Spinal cord (tissue), 10 donors: ENCODE data around the gene CFAP20. TPM values are rescaled to one million over a fixed set of nuclear protein-coding genes. Genes with fewer than 3 reads are reported as not detected.
"Not testable (repeated sequence)": the region's sequence is repeated elsewhere in the genome, so short reads cannot be mapped to it uniquely, and the experiment has no call there.

ENCODE experiments used
- DNase-seq, 6 donors: peaks; one replicate each; pipeline versions ENCODE4 v3.0.0 to v3.0.0-alpha.2; 2013 to 2015; ENCODE audit warnings: low spot score in 6 of 6, low read depth in 4 of 6
- H3K27ac ChIP-seq: one replicate; pipeline ENCODE4 v1.5.1; 2013; ENCODE audit warnings: low read depth, low read length, control low read depth
- H3K27me3 ChIP-seq: one replicate; pipeline ENCODE4 v1.6.1; 2013; ENCODE audit warnings: low read length; ENCODE audit not compliant: control insufficient read depth, insufficient read depth
- H3K36me3 ChIP-seq: one replicate; pipeline ENCODE4 v1.6.1; 2013; ENCODE audit warnings: low read length; ENCODE audit not compliant: control insufficient read depth, insufficient read depth
- H3K4me1 ChIP-seq: one replicate; pipeline ENCODE4 v1.6.1; 2013; ENCODE audit warnings: low read length; ENCODE audit not compliant: control insufficient read depth, insufficient read depth
- H3K4me3 ChIP-seq: one replicate; pipeline ENCODE4 v1.5.1; 2013; ENCODE audit warnings: low read depth, low read length, control low read depth
- H3K9me3 ChIP-seq: one replicate; pipeline ENCODE4 v1.6.1; 2013; ENCODE audit warnings: low read length; ENCODE audit not compliant: control insufficient read depth, insufficient read depth
- WGBS: methylation state at CpG from one replicate; pipeline ENCODE4 v1.1.5; 2013; ENCODE audit warnings: missing lambda C conversion rate; ENCODE audit not compliant: insufficient coverage; 5-methylcytosine and 5-hydroxymethylcytosine counted together
- polyA plus RNA-seq, 2 donors: library from polyadenylated mRNA; unstranded; fragments of 120-200 nt; gene quantifications; one replicate each; pipeline ENCODE4 v1.2.1, GENCODE V29; 2013; ENCODE audit not compliant: insufficient read length in 2 of 2
- small RNA-seq: library from RNA; depleted of rRNA; stranded (forward); fragments of <200 nt; gene quantifications from one replicate; pipeline ENCODE3, GENCODE V24; 2014; ENCODE audit warnings: low replicate concordance
- total RNA-seq, 2 donors: library from RNA; depleted of rRNA in 1 of 2; stranded (reverse); fragments of 120-200 nt in 1 of 2; fragments of >200 nt in 1 of 2; gene quantifications; one replicate each; pipeline versions ENCODE4 v1.2.3 to v1.2.4, GENCODE V29; 2013 to 2014
- donor health status: healthy.

CFAP20 gene
- total and polyA plus RNA-seq, 4 donors = 84.6 to 122 (median 107) TPM

- not testable (repeated sequence) for DNase-seq, H3K36me3 ChIP-seq, H3K4me1 ChIP-seq, H3K27me3 ChIP-seq, H3K27ac ChIP-seq, H3K9me3 ChIP-seq, H3K4me3 ChIP-seq
- WGBS = 80% methylated on average over 1 of the region's 5 CpGs
These were observed 48.5 kb downstream of the CFAP20 start for GRCh38 chr16:58080657-58081056.

GRCh38 chr16:58077796-58078195 lies 51.4 kb downstream of the CFAP20 start:
- 81% methylated on average over 7 of the region's 8 CpGs for WGBS

GRCh38 chr16:58076514-58076913 lies 52.7 kb downstream of the CFAP20 start:
- Histone ChIP-seq H3K27ac (no peak overlapping the region), H3K4me3 (no peak overlapping the region), H3K4me1 (peaks cover 3% of the 10 kb centered on the region), H3K9me3 (peaks cover 4% of the 10 kb centered on the region), H3K27me3 (no peaks in the 10 kb centered on the region), H3K36me3 (no peaks in the 10 kb centered on the region)
- WGBS = no CpG with 5 or more reads among the region's 1 CpG
- no peak for DNase-seq

More at GRCh38 chr16:58077796-58078195, 51.4 kb downstream of the CFAP20 start:
- Histone ChIP-seq H3K27ac (no peak overlapping the region), H3K4me1 (peaks cover 3% of the 10 kb centered on the region), H3K4me3 (no peak overlapping the region), H3K9me3 (peaks cover 4% of the 10 kb centered on the region), H3K36me3 (no peaks in the 10 kb centered on the region), H3K27me3 (no peaks in the 10 kb centered on the region)
- DNase-seq = no peak

GRCh38 chr16:58074657-58075056 lies 54.5 kb downstream of the CFAP20 start:
- DNase-seq = no peak
- Histone ChIP-seq H3K27ac (no peak overlapping the region), H3K4me3 (no peak overlapping the region), H3K4me1 (no peaks in the 10 kb centered on the region), H3K27me3 (no peaks in the 10 kb centered on the region), H3K36me3 (no peaks in the 10 kb centered on the region), H3K9me3 (peaks cover 4% of the 10 kb centered on the region)
- 92% methylated on average over 2 of the region's 4 CpGs for WGBS

- not testable (repeated sequence) for DNase-seq, H3K4me3 ChIP-seq, H3K27ac ChIP-seq, H3K36me3 ChIP-seq, H3K27me3 ChIP-seq, H3K4me1 ChIP-seq, H3K9me3 ChIP-seq
- WGBS = no CpG with 5 or more reads among the region's 2 CpGs
These were observed 56.1 kb downstream of the CFAP20 start for GRCh38 chr16:58073086-58073485.

GRCh38 chr16:58072134-58072533 lies 57.0 kb downstream of the CFAP20 start:
- WGBS = no CpG with 5 or more reads among the region's 5 CpGs
- not testable (repeated sequence) for H3K4me1 ChIP-seq, H3K4me3 ChIP-seq, H3K27me3 ChIP-seq, H3K9me3 ChIP-seq, DNase-seq, H3K27ac ChIP-seq, H3K36me3 ChIP-seq

- Histone ChIP-seq H3K27me3 (no peaks in the 10 kb centered on the region), H3K4me3 (no peak overlapping the region)
- WGBS = 100% methylated on average over 1 of the region's 4 CpGs
These were observed 58.6 kb downstream of the CFAP20 start for GRCh38 chr16:58070585-58070984.

More at GRCh38 chr16:58070585-58070984, 58.6 kb downstream of the CFAP20 start:
- Histone ChIP-seq H3K4me1 (no peaks in the 10 kb centered on the region), H3K36me3 (no peaks in the 10 kb centered on the region), H3K9me3 (no peaks in the 10 kb centered on the region), H3K27ac (no peak overlapping the region)
- no peak for DNase-seq

Small RNA genes within 50 kb of the gene (small RNA-seq; reads per million reads assigned to genes)
- not detected for gene RF00019

Other genes with a start within 250 kb of the CFAP20 start
- gene CNGB1, start 158.3 kb downstream of the CFAP20 start, total RNA-seq = 1 to 10 TPM; 2.1 to 6.5 TPM
- gene CNGB1, start 158.3 kb downstream of the CFAP20 start, polyA plus RNA-seq = 1 to 10 TPM; 3.3 to 5.3 TPM
- gene ZNF319, start 128.7 kb downstream of the CFAP20 start, total RNA-seq = 1 to 10 TPM; 3.7 to 4.2 TPM
- 10 to 100 TPM; 17.3 to 18.1 TPM for gene ZNF319, start 128.7 kb downstream of the CFAP20 start, polyA plus RNA-seq
- 10 to 100 TPM in 1 of 2 donors, 1 to 10 TPM in 1; 9.6 to 15.0 TPM for gene USB1, start 128.0 kb downstream of the CFAP20 start, total RNA-seq
- 10 to 100 TPM; 51.2 to 51.7 TPM for gene USB1, start 128.0 kb downstream of the CFAP20 start, polyA plus RNA-seq
- 10 to 100 TPM; 23.2 to 29.6 TPM for gene MMP15, start 103.6 kb downstream of the CFAP20 start, total RNA-seq
- gene MMP15, start 103.6 kb downstream of the CFAP20 start, polyA plus RNA-seq = 10 to 100 TPM; 45.5 to 51.3 TPM
- 10 to 100 TPM; 25.0 to 30.2 TPM for gene CSNK2A2, start 68.7 kb upstream of the CFAP20 start, total RNA-seq
- gene CSNK2A2, start 68.7 kb upstream of the CFAP20 start, polyA plus RNA-seq = 10 to 100 TPM; 46.8 to 56.3 TPM
- not detected for gene PRSS54, start 165.6 kb upstream of the CFAP20 start, total RNA-seq
- gene PRSS54, start 165.6 kb upstream of the CFAP20 start, polyA plus RNA-seq = under 1 TPM in 1 of 2 donors, not detected in 1; 0.47 TPM